Activated T-helper 1 cell treated with anti-CD3 and anti-CD28 coated beads, Interleukin-12 subunit alpha, Interleukin-12 subunit beta, Interleukin-2, Interleukin-4 antibody, amounts not matched to agents 30 ng/mL and 10 ng/mL and 1 ng/mL, durations not matched to agents 14 hours and 24 hours and 36 hours (primary cell): ENCODE data around the gene PRDM16. TPM values are rescaled to one million over a fixed set of nuclear protein-coding genes. Genes with fewer than 3 reads are reported as not detected.

Experiments used
- DNase-seq: peaks from one replicate; pipeline ENCODE4 v3.0.0; 2021; ENCODE audit warnings: low spot score
- H3K27ac Mint-ChIP-seq: one replicate; pipeline ENCODE4 v1.8.0; 2021; ENCODE audit warnings: mild to moderate bottlenecking, mixed read lengths
- H3K27me3 Mint-ChIP-seq: one replicate; pipeline ENCODE4 v1.8.0; 2022; ENCODE audit warnings: mild to moderate bottlenecking, moderate library complexity, mixed read lengths; ENCODE audit not compliant: insufficient read depth
- H3K36me3 Mint-ChIP-seq: one replicate; pipeline ENCODE4 v1.8.0; 2021; ENCODE audit warnings: low read depth, mixed read lengths
- H3K4me1 Mint-ChIP-seq: one replicate; pipeline ENCODE4 v1.8.0; 2021; ENCODE audit warnings: low read depth, mixed read lengths
- H3K4me3 Mint-ChIP-seq: one replicate; pipeline ENCODE4 v1.8.0; 2021; ENCODE audit warnings: mild to moderate bottlenecking, moderate library complexity, mixed read lengths
- H3K9me3 Mint-ChIP-seq: one replicate; pipeline ENCODE4 v1.8.0; 2021; ENCODE audit warnings: mixed read lengths
- intact Hi-C: fragments of 100-400 bp; cut with micrococcal nuclease; formaldehyde crosslinking; loops from one replicate; pipeline ENCODE4 v1.15.1; 2024
- total RNA-seq: library from RNA; stranded (reverse); gene quantifications from 2 replicates; pipeline ENCODE4 v1.2.3, GENCODE V29; 2022

The PRDM16 gene
- total RNA-seq, 1 donor from 2014 or later = not detected

- H3K9me3 Mint-ChIP-seq = no peaks in the 10 kb centered on the region
- no peak overlapping the region for H3K4me3 Mint-ChIP-seq
- DNase-seq = no peak
- intact Hi-C loops = no loop called here
- no peaks in the 10 kb centered on the region for H3K27me3 Mint-ChIP-seq
- no peak overlapping the region for H3K27ac Mint-ChIP-seq
- H3K4me1 Mint-ChIP-seq = no peaks in the 10 kb centered on the region
- no peaks in the 10 kb centered on the region for H3K36me3 Mint-ChIP-seq
Measured at GRCh38 chr1:3036447-3037280, 32.3 kb upstream of the PRDM16 start.

DNA sequence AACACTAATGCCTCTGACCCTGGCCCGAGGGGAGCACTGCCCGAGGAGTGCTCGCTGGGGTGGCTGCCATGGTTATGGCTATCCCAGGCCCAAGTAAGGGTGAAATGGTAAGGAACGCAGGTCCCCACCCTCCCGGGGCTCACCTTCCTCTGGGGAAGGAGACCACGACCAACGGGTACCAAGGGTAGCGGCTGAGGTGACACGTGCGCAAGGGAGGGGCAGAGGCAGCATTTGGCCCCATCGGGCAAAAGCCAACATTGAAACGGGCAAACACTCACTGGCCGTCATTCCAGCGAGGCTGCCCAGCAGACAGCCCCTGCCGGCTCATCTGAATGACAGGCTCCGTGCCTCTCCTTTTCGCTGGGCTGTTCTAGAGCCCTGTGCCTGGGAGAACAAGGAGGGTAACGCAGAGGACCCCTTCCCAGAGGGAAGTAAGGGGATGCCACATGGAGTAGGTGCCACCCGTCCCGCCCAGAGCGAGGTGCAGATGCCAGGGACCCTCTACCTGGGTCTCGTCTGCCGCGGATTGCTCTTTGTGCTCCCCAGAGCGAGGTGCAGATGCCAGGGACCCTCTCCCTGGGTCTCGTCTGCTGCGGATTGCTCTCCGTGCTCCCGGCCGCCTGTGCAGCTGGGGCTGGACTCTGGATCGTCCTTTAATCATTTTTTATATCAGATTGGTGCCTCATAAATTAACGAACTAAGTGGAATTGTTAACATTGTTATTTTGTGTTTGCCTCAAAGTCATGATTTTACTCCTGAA lies 31.5 kb upstream of the PRDM16 start:
- Mint-ChIP-seq H3K36me3 (no peaks in the 10 kb centered on the region), H3K9me3 (no peaks in the 10 kb centered on the region), H3K27me3 (no peaks in the 10 kb centered on the region), H3K4me3 (no peak overlapping the region), H3K27ac (no peak overlapping the region), H3K4me1 (no peaks in the 10 kb centered on the region)
- intact Hi-C loops = no loop called here
- no peak for DNase-seq

DNA sequence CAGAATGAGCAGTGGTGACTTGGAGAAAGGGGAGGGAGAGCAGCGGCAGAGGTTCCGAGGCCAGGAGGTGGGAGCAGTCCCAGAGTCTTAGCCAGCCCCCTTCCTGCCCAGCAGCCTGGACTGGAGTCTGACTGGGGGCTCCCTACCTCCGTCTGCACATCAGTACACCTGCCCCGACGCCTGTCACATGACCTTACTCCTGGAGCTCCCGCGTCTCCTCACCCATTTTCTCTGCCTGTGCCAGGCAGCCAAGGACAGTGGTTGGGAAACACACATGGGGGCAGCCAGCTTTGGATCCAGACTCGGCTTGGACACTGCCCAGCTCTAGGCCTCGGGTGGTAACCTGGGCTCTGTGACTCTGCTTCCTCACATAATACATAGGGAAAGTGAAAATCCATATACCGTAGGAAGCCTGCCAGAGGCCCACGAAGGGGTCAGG lies 30.9 kb upstream of the PRDM16 start:
- no peak overlapping the region for H3K4me3 Mint-ChIP-seq
- no peaks in the 10 kb centered on the region for H3K27me3 Mint-ChIP-seq
- no peak overlapping the region for H3K27ac Mint-ChIP-seq
- H3K36me3 Mint-ChIP-seq = no peaks in the 10 kb centered on the region
- no peak for DNase-seq
- intact Hi-C loops = no loop called here
- H3K4me1 Mint-ChIP-seq = no peaks in the 10 kb centered on the region
- no peaks in the 10 kb centered on the region for H3K9me3 Mint-ChIP-seq

- Mint-ChIP-seq H3K27ac (no peak overlapping the region), H3K9me3 (no peaks in the 10 kb centered on the region), H3K36me3 (no peaks in the 10 kb centered on the region), H3K27me3 (no peaks in the 10 kb centered on the region), H3K4me1 (no peaks in the 10 kb centered on the region), H3K4me3 (no peak overlapping the region)
- intact Hi-C loops = no loop called here
- no peak for DNase-seq
Measured at GRCh38 chr1:3038571-3039181, 30.3 kb upstream of the PRDM16 start.

DNA sequence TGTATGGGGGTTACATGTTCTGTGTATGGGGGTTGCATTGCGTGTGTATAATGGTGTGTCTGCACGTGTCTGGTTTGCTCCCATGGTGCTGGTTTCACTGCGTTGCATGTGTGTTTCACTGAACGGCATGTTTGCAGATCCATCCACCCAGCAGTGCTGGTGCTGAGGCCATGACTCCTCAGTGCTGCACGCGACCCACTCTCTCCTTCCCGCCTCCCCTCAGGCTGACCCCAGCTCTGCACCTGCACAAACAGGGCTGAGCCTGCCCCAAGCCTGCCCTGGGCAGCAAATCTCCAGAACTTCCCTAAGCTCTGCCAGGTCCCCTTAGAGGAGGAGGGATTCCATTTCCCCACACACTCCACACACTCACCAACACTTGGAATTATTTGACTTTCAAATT lies 29.0 kb upstream of the PRDM16 start:
- Mint-ChIP-seq H3K27ac (no peak overlapping the region), H3K9me3 (no peaks in the 10 kb centered on the region), H3K27me3 (peaks cover 5% of the 10 kb centered on the region), H3K36me3 (no peaks in the 10 kb centered on the region), H3K4me1 (no peaks in the 10 kb centered on the region), H3K4me3 (no peak overlapping the region)
- intact Hi-C loops = no loop called here
- no peak for DNase-seq

DNA sequence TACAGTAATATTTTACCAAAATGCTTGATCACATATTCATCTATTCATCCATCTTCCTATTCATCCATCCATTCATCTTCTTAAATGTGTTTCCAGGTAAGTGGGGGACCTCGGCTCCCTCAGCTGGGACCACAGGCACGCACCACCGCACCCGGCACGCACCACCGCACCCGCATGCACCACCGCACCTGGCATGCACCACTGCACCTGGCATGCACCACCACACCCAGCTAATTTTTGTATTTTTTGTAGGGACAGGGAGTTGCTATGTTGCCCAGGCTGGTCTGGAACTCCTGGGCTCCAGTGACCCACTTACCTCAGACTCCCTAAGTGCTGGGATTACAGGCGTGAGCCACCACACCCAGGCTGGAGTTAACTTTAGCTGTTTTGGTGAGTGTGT lies 26.5 kb upstream of the PRDM16 start:
- no peak overlapping the region for H3K4me3 Mint-ChIP-seq
- no peaks in the 10 kb centered on the region for H3K4me1 Mint-ChIP-seq
- no peaks in the 10 kb centered on the region for H3K9me3 Mint-ChIP-seq
- H3K27ac Mint-ChIP-seq = no peak overlapping the region
- intact Hi-C loops = no loop called here
- no peaks in the 10 kb centered on the region for H3K36me3 Mint-ChIP-seq
- H3K27me3 Mint-ChIP-seq = peaks cover 6% of the 10 kb centered on the region
- DNase-seq = no peak

DNA sequence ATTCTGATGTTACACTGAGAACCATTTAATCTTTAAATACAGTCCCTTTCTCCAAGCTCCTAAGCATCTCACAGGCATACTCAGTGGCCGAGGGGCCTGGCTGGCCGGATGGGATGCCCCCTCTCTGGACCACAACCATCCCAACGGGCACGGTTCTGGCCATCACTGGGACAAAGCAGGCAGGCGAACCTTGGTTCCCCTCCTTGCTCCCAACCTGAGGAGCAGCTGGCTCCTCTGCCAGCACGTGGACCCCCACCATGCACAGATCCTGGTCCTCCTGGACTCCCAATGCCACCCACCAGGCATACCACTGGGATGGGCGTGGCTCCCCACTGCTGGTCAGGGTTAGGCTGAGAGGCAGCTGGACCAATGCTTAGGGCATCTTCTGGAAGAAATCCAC lies 19.8 kb upstream of the PRDM16 start:
- H3K27ac Mint-ChIP-seq = no peak overlapping the region
- no peak overlapping the region for H3K4me3 Mint-ChIP-seq
- no peak for DNase-seq
- H3K4me1 Mint-ChIP-seq = no peaks in the 10 kb centered on the region
- intact Hi-C loops = no loop called here
- peaks cover 9% of the 10 kb centered on the region for H3K27me3 Mint-ChIP-seq
- H3K36me3 Mint-ChIP-seq = no peaks in the 10 kb centered on the region
- peaks cover 4% of the 10 kb centered on the region for H3K9me3 Mint-ChIP-seq

GRCh38 chr1:3049905-3050304 lies 19.1 kb upstream of the PRDM16 start:
- Mint-ChIP-seq H3K4me1 (no peaks in the 10 kb centered on the region), H3K27ac (no peak overlapping the region), H3K9me3 (peaks cover 4% of the 10 kb centered on the region), H3K36me3 (no peaks in the 10 kb centered on the region), H3K4me3 (no peak overlapping the region), H3K27me3 (peaks cover 5% of the 10 kb centered on the region)
- intact Hi-C loops = no loop called here
- DNase-seq = no peak

- Mint-ChIP-seq H3K4me3 (no peak overlapping the region), H3K4me1 (no peaks in the 10 kb centered on the region)
- intact Hi-C loops = no loop called here
Measured at GRCh38 chr1:3050603-3051002, 18.4 kb upstream of the PRDM16 start.

DNA sequence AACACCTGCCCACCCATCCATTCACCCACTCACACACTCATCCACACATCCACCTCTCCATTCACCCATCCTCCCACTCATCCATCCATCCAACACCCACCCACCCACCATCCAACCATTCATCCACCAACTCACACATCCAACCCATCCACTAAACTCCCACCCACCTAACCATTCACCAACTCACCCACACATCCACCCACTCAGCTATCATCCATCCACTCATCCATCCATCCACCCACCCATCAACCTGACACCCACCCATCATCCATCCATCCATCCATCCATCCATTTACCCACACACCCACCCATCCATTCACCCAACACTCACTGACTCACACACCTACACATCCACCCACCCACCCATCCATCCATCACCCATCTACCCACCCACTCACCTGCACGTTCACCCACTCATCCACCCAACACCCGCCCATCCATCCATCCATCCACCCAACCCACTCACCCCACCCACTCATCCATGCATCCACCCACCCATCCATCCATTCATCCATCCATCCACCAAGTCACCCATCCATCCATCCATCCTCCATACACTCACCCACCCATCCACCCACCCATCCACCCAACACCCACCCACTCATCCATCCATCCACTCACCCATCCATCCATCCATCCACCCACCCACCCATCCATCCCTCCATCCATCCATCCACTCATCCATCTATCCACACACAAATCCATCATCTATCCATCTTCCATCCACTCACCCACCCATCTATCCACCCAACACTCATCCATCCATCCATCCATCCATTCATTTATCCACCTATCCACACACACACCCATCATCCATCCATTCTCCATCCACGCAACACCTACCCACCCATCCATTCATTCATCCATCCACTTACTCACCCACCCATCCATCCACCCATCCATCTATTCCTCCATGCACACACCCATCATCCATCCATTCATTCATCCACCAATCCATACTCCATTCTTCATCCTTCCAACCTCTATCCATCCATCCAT lies 17.4 kb upstream of the PRDM16 start:
- H3K27me3 Mint-ChIP-seq = peaks cover 5% of the 10 kb centered on the region
- H3K4me1 Mint-ChIP-seq = no peaks in the 10 kb centered on the region
- intact Hi-C loops = no loop called here
- H3K27ac Mint-ChIP-seq = no peak overlapping the region
- no peak overlapping the region for H3K4me3 Mint-ChIP-seq
- no peak for DNase-seq
- no peaks in the 10 kb centered on the region for H3K36me3 Mint-ChIP-seq
- H3K9me3 Mint-ChIP-seq = peaks cover 4% of the 10 kb centered on the region

More at GRCh38 chr1:3050603-3051002, 18.4 kb upstream of the PRDM16 start:
- no peaks in the 10 kb centered on the region for H3K36me3 Mint-ChIP-seq
- H3K27ac Mint-ChIP-seq = no peak overlapping the region
- no peak for DNase-seq
- peaks cover 4% of the 10 kb centered on the region for H3K9me3 Mint-ChIP-seq
- H3K27me3 Mint-ChIP-seq = peaks cover 5% of the 10 kb centered on the region

DNA sequence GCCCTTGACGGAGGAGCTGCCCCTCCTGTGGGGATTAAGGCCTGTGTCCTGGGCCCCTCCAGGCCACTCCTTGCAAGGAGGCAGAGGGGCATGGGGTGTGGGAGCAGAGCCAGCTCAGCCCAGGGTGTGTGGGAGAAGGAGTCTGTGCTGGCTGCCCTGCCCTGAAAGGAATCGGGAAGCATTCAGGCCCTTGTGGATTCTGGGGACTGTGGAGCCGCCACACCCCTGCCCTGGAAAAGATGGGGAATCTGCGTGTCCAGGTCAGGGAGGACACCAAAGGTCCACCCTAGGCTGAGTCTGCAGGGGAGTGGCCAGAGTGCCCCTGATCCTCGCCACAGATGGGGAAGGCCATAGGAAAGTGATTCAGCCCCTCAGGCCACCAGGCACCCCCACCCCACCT lies 16.5 kb upstream of the PRDM16 start:
- no peaks in the 10 kb centered on the region for H3K4me1 Mint-ChIP-seq
- DNase-seq = no peak
- H3K4me3 Mint-ChIP-seq = no peak overlapping the region
- H3K27ac Mint-ChIP-seq = no peak overlapping the region
- intact Hi-C loops = no loop called here
- no peaks in the 10 kb centered on the region for H3K36me3 Mint-ChIP-seq
- H3K9me3 Mint-ChIP-seq = peaks cover 4% of the 10 kb centered on the region
- H3K27me3 Mint-ChIP-seq = peaks cover 3% of the 10 kb centered on the region

GRCh38 chr1:3053366-3053980 lies 15.5 kb upstream of the PRDM16 start:
- Mint-ChIP-seq H3K27me3 (peaks cover 2% of the 10 kb centered on the region), H3K4me1 (no peaks in the 10 kb centered on the region), H3K9me3 (peaks cover 4% of the 10 kb centered on the region), H3K4me3 (no peak overlapping the region), H3K27ac (no peak overlapping the region), H3K36me3 (no peaks in the 10 kb centered on the region)
- no peak for DNase-seq
- intact Hi-C loops = no loop called here
